DMS114 treated with DMSO at 0.1 percent for 48 hours (cell line): ENCODE measurements around the gene PSMB4.
"Not testable (repeated sequence)": the region's sequence is repeated elsewhere in the genome, so short reads cannot be mapped to it uniquely, and the experiment has no call there.

Experiments
- DNase-seq: peaks from one replicate; lab custom pipeline; 2025; ENCODE audit not compliant: unreplicated experiment; lab: John Stamatoyannopoulos, UW

PSMB4 gene

DNA sequence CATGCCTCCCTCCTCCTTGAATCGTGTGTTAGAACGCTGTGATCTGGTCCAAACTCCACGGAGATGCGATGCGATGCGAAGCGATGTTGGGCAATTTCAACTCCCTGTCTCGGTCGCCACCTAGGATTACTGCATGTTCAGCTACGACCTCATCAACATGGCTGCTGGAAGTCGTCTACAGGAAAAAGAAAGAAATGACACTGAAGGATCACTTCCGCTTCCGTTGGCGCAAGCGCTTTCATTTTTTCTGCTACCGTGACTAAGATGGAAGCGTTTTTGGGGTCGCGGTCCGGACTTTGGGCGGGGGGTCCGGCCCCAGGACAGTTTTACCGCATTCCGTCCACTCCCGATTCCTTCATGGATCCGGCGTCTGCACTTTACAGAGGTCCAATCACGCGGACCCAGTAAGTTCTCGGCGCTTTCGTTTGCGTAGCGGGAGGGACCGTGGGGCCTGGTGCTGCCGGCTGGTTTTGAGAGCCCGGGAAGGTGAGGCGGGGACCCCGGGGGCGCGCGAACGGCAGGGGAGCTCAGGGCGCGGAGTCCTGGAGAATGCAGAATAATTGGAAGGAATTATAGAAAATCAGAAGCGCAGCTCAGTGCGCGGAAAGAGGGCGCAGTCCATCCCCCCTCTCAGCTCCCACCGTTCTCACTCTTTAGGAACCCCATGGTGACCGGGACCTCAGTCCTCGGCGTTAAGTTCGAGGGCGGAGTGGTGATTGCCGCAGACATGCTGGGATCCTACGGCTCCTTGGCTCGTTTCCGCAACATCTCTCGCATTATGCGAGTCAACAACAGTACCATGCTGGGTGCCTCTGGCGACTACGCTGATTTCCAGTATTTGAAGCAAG, at the start of gene PSMB4:
Gene PSMB4 (plus strand): TSS at position 250 of the 848 bp plus-strand sequence. CDS start 15 bp downstream, at position 265.
- peak; percentile 95 for DNase-seq

DNA sequence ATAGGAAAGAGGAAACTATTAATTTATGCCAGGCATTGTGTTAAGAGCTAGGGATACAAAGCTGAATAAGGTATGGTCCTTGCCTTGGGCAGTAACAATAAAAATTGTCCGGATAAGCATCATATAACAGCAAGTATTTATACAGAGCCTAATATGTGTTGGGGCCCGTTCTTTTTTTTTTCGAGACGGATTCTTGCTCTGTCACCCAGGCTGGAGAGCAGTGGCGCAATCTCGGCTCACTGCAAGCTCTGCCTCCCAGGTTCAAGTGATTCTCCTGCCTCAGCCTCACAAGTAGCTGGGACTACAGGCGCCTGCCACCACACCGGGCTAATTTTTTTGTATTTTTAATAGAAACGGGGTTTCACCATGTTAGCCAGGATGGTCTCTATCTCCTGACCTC, 49.0 kb upstream of the PSMB4 start:
- not testable (repeated sequence) for DNase-seq

DNA sequence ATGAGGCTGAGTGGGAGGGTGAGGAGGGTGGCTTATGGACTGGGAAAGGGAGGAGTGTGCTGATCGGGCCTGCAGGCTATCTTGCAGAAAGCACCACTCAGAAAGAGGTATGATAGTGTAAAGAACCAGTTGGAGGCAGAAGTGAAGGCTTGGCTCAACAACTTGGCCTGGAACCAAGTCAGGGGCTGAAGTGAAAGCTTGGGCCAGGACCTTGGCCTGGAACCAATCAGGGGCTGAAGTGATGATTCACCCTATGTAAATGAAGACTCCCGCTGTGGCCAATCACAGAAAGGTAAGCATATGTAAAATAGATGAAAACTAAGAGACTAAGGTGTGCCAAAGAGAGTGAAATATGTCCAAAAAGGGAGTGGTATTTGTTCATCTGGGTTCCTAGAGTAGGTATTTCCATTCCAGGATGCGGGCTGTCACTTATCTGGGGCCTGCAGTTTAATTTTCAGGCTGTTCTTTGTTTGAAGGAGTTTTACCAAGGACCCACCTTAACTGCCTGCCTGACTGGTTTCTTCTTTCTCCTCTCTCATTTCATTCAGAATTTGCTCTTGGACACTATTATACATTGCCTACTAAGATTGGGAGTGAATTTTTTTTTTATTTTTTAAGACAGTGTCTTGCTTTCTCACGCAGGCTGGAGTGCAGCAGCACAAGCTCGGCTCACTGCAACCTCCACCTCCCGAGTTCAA, 47.2 kb upstream of the PSMB4 start:
- DNase-seq, result no peak

DNA sequence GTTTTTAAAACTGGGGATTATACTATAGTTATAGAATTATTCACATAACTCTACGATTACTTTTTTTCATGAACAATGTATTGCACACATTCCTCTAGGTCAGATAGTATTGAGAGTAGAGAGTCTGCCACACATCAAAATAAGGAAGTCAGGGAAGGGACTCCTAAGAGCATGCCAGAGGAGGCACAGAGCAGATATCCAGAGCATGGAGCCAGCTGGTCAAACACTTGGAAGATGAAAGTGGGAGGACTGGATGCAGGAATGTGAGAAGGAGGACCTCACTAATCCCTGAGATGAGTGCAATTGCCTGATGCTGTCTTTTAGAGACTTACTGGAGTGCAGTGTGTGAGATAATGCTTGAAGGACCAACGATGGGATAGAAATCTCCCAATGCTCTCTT, 42.7 kb upstream of the PSMB4 start:
- DNase-seq, result no peak

DNA sequence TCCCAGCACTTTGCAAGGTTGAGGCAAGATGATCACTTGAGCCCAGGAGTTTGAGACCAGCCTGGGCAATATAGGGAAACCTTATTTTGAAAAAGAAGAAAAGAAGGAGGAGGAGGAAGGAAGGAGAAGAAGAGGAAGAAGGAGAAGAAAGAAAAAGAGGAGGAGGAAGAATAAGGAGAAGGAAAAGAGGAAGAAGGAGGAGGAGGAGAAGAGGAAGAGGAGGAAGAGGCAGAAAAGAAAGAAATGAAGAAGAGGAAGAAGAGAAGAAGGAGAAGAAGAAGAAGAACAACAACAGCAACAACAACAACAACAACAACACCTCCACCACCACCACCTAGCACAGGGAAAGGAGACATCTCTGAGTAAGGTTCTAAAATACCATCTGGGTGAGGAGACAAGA, 37.5 kb upstream of the PSMB4 start:
- DNase-seq, result no peak

DNA sequence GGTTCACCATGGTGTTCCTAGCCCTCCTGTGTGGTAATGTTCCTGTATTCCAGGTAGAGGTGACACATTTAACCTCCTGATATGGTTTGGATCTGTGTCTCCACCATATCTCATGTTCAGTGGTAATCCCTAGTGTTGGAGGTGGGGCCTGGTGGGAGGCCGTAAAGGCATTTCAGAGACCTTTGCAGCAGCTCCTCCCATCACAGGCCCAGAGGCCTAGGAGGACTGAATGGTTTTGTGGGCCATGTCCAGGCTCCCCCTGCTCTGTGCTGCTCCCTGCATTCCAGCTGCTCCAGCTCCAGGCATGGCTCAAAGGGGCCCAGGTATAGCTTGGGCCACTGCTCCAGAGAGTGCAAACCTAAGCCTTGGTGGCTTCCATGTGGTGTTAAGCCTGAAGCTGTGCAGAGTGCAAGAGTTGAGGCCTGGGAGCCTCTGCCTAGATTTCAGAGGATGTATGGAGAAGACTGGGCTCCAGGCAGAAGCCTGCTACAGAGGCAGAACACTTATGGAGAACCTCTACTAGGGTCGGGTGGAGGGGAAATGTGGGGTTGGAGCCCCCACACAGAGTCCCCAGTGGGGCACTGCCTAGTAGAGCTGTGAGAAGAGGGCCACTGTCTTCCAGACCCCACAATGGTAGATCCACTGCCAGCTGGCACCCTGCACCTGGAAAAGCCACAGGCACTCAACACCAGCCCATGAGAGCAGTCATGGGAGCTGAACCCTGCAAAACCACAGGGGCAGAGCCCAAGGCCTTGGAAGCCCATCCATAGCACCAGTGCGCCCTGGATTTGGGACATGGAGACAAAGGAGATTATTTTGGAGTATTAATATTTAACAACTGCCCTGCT, 36.8 kb upstream of the PSMB4 start:
- no peak for DNase-seq

DNA sequence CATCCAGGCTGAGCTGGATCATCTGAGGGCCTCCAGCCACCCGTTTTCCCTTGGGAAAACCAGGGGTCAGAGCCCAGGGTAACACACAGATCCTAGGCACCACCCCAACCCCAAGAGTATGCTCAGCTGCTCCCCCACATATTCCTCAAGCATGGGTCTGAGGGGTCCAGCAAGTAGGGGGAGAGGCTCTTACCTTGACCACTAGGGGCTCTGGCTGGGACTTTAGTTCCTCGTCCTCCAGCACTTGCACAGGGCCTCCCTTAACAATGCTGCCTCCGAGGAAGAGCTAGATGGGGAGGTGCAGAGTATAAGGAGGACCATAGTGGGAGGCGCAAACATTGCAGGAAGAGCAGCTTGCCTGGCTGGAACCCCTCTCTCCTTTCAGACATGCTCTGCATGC, 34.4 kb upstream of the PSMB4 start:
- no peak for DNase-seq

DNA sequence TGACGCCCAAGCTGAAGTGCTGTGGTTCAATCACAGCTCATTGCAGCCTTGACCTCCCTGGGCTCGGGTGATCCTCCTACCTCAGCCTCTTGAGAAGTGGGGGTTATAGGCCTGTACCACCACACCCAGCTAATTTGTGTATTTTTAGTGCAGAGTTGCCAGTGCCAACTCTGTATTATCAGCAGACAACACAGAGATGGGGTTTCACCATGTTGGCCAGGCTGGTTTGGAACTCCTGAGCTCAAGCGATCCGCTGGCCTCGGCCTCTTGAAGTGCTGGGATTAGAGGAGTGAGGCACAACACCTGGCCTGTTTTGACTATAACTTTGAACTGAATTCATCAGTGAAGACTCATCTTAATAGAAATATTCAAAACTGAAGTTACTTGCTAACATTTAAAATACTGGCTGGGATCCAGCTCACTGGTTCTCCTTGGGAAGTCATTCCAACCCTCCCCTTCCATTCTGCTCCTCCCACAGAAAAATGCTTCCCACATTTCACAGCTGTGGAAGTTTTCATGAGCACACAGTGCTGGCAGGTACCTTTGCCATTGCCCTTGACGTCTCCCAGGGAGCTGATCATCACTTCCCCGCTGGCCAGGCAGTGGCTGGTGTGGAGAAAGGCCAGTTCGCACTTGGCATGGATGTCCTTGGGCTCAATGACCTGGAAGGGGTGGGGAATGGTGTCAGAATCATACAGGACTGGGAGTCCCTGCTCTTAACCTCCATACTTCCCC, 31.5 kb upstream of the PSMB4 start:
- no peak for DNase-seq

DNA sequence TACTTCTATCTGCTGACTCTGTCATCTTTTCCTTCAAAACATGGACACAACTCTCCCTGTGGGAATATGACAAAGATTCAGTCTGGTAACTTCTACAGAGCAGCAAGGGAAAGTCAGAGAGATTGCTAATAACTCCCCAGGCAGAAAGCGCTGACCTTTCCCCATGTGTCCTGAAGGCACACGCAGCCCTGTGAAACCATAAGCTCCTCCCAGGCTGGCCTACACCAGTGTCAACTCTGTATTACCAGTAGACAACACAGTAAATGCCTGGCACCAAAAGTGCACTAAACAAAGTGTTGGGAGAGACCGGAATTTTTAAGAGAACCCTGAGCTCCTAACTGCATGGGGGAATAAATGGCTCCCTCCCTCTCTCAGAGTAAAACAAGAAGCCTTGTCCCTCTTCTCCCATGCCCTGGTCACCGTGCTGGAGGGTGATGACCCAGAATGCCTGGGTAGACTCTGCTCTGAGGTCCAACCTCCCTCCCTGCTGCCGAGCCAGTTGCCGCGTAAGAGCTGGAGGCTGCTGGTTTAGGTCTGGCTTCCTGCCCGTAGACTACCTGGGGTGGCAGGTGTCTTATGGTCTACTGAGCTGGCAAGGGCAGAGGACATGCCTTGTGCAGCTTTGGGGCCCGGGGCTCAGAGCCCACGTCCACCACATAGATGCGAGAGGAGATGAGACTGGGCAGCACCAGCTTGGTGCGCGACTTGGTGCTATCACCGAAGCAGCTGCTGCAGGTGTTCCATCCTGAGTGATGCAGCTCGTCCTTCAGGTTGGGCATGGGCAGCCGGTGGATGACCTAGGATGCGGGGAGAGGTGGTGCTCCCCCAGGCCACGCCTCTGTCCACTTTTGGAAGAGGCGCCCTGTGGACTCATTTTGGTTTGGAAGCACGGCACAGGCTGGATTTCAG, 30.7 kb upstream of the PSMB4 start:
- DNase-seq, result no peak

DNA sequence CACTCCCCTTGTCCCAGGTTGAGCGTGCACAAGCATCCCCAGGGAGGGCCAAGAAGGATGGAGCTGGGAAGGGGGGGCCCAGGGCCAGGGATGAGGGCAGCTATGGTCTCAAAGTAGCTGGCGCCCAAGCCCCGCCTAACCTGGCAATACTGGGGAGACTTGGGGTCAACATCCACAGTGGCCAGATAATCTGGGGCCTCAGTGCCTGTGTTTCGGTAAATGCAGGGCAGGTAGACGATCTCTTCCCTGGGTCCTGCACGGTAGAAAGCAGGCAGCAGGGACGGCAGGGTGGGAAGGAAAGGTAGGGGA, 30.1 kb upstream of the PSMB4 start:
- DNase-seq, result no peak

DNA sequence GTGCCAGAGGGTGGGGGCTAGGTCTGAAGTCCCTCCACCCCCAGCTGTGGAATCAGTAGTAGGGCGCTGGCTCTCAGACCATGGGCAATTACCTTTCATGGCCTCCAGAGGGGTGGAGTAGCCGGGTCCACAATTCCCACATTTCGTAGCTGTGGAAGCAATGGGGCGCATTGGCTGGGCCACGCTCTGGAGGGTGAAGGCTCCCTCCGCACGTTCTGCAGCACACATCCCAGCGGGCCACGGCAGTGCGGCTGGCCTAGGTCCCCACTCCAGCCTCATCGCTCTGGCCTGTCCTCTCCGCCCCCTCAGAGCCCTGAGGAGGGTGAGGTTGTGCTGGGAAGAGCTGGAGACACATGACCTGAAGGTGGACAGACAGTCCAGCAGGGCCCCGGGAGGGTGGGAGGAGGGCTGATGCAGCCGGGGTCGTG, 29.7 kb upstream of the PSMB4 start:
- no peak for DNase-seq

DNA sequence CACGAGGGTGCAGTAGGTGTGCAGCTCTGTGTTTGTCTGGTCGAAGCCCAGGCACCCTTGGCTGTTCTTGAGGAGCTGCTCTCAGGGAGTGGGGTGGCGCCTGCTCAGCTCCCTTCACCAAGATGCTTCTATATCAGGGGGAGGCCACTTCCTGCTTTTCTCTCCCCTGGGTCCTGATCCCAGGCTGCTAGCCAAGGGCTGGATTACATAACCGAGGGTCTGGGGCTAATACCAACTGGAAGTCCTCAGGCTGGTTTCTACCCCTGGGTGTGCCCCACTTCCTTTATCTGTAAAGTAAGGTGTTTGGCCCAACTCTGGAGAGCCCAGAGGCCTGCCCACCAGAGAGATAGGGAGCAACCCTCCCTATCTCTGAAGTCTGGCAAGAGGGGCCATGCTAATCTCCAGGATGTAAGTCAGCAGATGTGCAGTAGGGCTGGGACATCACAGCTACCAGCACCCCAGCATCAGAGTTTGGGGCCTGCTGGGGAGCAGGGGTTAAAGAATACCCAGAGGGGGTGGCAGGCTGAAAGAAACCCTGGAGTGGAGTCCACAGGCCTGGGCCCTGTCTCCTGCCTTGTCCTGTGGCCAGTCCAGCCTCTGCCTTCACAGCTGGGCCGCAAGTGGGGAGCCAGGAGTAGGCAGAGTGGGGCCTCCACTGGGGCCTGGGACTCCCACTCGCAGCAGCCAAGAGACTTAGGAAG, 29.0 kb upstream of the PSMB4 start:
- DNase-seq, result no peak

DNA sequence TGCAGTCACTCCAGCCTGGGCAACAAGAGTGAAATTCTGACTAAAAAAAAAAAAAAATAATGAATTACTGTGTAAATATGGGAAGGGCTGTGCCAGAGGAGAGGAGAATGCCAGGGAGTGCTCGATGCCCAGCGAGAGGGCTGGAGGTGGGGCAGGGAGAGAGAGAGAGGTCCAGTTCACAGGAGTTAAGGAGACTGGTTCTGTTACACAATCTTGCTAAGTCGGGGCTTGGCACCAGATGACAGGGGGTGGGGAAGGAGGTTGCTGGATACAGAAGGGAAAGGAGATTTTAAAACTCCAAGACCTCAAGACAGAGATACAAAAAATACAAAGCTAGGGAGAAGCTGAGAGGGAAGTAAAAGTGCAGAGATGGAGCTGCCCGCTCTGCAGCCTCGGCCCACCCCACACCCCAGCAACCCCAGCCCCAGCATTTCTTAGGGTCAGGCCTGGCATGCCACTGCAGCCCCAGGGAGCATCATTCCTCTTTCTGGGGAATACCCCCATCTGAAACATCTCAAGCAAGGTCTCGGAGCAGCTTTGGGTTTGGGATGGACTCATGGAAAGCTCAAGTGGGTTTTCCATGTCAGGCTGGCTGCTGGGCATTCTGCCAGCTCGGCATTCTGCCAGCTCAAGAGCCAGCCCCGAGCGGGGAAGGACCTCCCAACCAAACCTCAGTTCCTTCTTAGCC, 27.9 kb upstream of the PSMB4 start:
- no peak for DNase-seq

DNA sequence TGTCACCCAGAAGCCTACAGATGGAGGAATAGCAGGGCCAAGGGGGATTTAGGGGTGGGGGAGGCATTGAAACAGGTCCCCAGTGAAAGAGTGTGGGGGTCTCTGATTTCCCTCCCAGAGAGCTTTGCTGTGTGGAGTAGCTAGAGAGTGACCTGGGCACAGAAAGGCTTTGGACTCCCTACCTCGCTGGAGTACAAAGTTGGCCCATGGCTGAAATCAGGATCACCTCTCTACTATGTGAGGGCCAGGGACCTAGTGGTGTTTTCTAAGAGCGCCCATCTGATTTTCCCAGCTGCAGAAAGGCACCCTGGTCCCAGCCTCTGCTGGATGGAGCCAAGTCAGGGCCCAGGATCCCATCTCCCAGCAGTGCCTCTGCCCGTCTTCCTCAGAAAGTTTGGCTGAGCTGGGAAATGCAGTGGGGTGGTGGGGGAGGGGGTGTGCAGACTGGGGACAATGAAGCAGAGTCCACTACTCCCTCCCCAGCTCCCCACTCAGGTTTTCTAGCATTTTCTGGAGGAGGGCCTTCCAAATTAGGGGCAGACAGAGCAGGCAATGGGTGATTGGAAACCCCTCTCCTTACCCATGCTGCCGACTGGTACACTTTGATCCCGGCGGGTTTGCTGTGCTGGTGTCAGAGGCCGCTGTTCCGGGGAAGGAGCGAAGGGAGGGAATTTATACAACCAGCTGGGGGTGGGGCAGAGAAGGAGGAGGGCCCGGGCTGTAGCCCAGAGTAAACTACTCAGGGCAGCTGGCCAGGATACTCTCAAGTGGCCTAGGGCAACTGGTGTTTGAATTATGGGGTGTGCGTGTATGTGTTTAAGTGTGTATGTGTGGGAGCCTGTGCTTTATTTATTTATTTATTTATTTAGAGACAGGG, 27.1 kb upstream of the PSMB4 start, which contains the start of gene SELENBP1:
Gene SELENBP1 (minus strand): TSS at position 648 of the 877 bp plus-strand sequence. CDS start 64 bp downstream, at position 584.
- no peak for DNase-seq

DNA sequence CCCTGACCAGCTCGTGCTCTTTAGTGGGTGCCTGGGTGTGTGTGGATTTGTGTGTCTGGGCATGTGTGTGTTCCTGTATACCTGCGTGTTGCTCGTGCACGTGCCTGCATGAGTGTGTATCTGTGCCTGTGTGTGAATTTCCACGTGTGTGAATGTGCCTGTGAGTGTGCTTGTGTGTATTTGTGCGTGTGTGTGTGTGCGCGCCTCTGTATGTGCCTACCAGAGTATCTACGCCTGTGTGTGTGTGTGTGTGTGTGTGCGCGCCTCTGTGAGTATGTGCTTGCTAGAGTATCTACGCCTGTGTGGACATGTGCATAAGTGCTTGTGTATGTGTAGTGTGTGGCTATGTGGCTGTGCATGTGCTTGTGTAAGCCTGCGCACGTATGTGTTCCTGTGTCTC, 26.2 kb upstream of the PSMB4 start:
- no peak for DNase-seq

DNA sequence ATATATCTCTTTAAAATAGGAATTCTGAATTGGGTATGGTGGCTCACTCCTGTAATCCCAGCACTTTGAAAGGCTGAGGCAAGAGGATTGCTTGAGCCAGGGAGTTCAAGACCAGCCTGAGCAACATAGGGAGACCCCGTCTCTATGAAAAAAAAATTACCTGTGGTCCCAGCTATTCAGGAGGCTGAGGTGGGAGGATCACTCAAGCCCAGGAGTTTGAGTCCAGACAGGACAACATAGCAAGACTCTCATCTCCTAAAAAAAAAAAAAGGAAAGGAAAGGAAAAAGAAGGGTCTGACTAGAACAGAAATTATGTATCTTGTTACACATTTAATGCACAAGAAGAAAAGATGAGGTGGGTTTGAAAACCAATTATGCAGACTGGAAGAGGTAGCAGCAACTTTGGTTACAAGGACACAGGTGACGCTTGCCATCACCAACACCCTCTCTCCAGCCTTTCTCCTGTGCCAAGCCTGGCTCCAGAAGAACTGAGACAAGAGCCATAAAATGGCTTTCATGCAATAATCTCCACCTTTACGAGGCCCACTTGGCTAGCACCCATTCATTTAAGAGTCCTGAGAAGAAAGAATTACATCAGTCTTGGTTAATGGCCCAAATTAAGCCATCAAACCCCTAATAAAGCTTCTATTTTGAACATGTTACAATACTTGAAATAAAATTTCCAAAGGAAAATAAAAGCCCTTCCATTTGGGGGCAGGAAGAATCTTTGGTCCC, 22.1 kb upstream of the PSMB4 start:
- DNase-seq, result no peak

DNA sequence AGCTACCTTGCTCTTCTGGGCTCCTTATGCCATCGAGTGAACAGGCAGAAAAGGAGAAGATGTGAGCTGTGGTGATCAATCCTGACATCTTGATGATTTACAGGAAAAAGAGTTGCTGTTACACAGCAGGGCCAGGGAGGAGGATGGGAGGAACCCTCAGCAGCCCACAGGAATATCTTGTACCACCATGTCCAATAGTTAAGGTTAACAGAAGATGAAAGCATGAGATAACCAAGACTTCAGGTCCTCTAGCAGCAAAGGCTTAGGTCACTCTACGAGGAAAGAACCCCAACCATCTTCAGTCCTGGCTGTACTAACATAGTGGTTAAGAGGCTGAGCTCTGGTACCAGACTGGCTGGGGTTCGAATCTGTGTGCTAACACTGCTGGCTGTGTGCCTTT, 14.8 kb upstream of the PSMB4 start:
- no peak for DNase-seq
